HG03280 (cell line): ENCODE results near the gene DYNLRB2.

Experiments
- ATAC-seq: cut with Tn5 transposase; IDR thresholded peaks from one replicate; pipeline ENCODE4 v1.9.1; 2021; ENCODE audit warnings: mild to moderate bottlenecking, moderate library complexity; ENCODE audit not compliant: unreplicated experiment

Gene DYNLRB2

GRCh38 chr16:80547145-80547544 lies 6.4 kb downstream of the DYNLRB2 start:
- no peak for ATAC-seq

- ATAC-seq, result no peak
Observed at GRCh38 chr16:80552277-80552676, 11.5 kb downstream of the DYNLRB2 start.

GRCh38 chr16:80554033-80554432 lies 13.2 kb downstream of the DYNLRB2 start:
- ATAC-seq, result no peak

- ATAC-seq, result no peak
Observed at GRCh38 chr16:80556481-80556880, 15.7 kb downstream of the DYNLRB2 start.

GRCh38 chr16:80557037-80557436 lies 16.2 kb downstream of the DYNLRB2 start:
- no peak for ATAC-seq

- ATAC-seq, result no peak
Observed at GRCh38 chr16:80559369-80559768, 18.6 kb downstream of the DYNLRB2 start.

- no peak for ATAC-seq
Observed at GRCh38 chr16:80563066-80563465, 22.3 kb downstream of the DYNLRB2 start.

GRCh38 chr16:80564394-80564793 lies 23.6 kb downstream of the DYNLRB2 start:
- ATAC-seq, result no peak

- no peak for ATAC-seq
Observed at GRCh38 chr16:80569440-80570105, 28.8 kb downstream of the DYNLRB2 start.

- ATAC-seq, result no peak
Observed at GRCh38 chr16:80570106-80570478, 29.3 kb downstream of the DYNLRB2 start.

GRCh38 chr16:80573700-80574120 lies 32.9 kb downstream of the DYNLRB2 start:
- ATAC-seq, result no peak

GRCh38 chr16:80576343-80576912 lies 35.6 kb downstream of the DYNLRB2 start:
- ATAC-seq, result no peak

GRCh38 chr16:80577485-80578280 lies 36.9 kb downstream of the DYNLRB2 start:
- ATAC-seq, result no peak

GRCh38 chr16:80580109-80580832 lies 39.5 kb downstream of the DYNLRB2 start:
- peak; percentile 84 for ATAC-seq

- no peak for ATAC-seq
Observed at GRCh38 chr16:80583466-80583865, 42.7 kb downstream of the DYNLRB2 start.

- ATAC-seq, result no peak
Observed at GRCh38 chr16:80585764-80586163, 45.0 kb downstream of the DYNLRB2 start.

- no peak for ATAC-seq
Observed at GRCh38 chr16:80586476-80586875, 45.7 kb downstream of the DYNLRB2 start.

GRCh38 chr16:80587071-80587470 lies 46.3 kb downstream of the DYNLRB2 start:
- ATAC-seq, result no peak

GRCh38 chr16:80591071-80591915 lies 50.5 kb downstream of the DYNLRB2 start:
- no peak for ATAC-seq

GRCh38 chr16:80592273-80592672 lies 51.5 kb downstream of the DYNLRB2 start:
- no peak for ATAC-seq
